ENCODE data around the gene PDCD11. TPM values are rescaled to one million over a fixed set of nuclear protein-coding genes. Genes with fewer than 3 reads are reported as not detected.

The PDCD11 gene
- total and polyA plus RNA-seq, 2 experiments from 2014 or later = 17.5 to 26.6 TPM

DNA sequence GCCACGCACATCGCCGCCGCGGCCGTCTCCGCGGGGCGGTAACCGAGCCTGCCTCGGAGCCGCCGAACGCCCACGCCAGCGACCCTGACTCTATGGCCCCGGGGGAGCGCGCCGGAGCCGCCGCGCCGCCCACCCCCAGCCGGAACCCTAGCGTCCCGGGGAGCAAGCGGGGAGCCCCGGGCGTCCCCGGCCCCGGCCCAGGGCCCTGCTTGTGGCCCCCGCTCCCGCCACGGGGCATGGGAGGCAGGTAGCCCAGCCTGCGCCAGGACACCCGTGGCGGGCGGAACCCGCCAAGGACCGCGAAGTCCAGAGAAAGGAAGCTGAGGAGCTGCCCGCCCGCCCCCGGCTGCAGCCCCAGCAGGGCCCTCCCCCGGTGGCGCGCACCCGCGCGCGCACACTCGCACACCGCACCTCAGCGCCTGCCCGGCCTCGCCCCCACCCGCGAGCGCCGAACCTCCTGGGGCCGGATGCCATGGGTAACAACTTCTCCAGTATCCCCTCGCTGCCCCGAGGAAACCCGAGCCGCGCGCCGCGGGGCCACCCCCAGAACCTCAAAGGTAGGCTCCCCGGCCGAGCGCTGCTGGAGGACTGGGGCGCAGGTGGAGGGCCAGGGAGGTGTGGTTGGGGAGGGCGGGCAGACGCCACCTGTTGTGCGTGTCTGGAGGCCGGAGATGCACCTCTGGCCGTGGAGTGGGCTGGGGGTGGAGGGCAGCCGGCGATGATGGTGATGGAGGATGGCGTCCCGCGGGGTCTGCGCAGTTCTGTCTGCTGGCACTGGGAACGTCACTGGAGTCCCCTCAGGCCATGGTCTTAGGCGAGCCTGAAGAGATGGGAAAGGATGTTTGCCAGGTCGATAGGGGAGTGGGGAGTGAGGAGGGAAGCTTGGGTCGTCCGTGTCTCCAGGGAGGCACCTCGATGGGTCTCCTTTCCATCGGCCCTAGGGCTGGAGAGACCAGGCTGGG lies 97.8 kb downstream of the PDCD11 start:
- Histone ChIP-seq H3K4me1 (ENCODE audit: insufficient read depth) (peaks cover 12% of the 10 kb centered on the region), H3K9me2 (ENCODE audit: insufficient read depth) (no peaks in the 10 kb centered on the region), H3F3A (ENCODE audit: insufficient read depth) (peaks cover 11% of the 10 kb centered on the region), H4K20me1 (ENCODE audit: insufficient read depth) (no peaks in the 10 kb centered on the region), H3K4me3 (peak overlapping the region; percentile 66), H3K9ac (0 out of 2 replicates have a peak overlapping the region, but pooled peaks have one; percentile 25), H3K79me2 (ENCODE audit: insufficient read depth) (no peaks in the 10 kb centered on the region), H2AFZ (peak overlapping the region; percentile 59), H3K27me3 (replicated peaks; ENCODE audit: insufficient read depth) (peaks cover 36% of the 10 kb centered on the region), H3K4me2 (ENCODE audit: unreplicated experiment) (peak overlapping the region; percentile 65), H3K9me3 (ENCODE audit: low read depth) (no peaks in the 10 kb centered on the region), H3K36me3 (ENCODE audit: low read depth) (no peaks in the 10 kb centered on the region), H3K27ac (no peak overlapping the region)
- WGBS, 2 experiments (ENCODE audit: low coverage in 1 of 2, low lambda C conversion rate in 2 of 2, missing lambda C conversion rate in 2 of 2) = 8 to 10% methylated on average over 43 to 67 of the region's 92 CpGs
- no peak for TF ChIP-seq EZH2phosphoT487 (IDR thresholded peaks at IDR 0.05; ENCODE audit: insufficient read depth, low read depth)
- no peak for TF ChIP-seq EZH2 (IDR thresholded peaks at IDR 0.05; ENCODE audit: insufficient read depth, poor library complexity, severe bottlenecking)
- in situ Hi-C loops (cut with MboI) = no loop called here
- DNase-seq = peak; percentile 45

DNA sequence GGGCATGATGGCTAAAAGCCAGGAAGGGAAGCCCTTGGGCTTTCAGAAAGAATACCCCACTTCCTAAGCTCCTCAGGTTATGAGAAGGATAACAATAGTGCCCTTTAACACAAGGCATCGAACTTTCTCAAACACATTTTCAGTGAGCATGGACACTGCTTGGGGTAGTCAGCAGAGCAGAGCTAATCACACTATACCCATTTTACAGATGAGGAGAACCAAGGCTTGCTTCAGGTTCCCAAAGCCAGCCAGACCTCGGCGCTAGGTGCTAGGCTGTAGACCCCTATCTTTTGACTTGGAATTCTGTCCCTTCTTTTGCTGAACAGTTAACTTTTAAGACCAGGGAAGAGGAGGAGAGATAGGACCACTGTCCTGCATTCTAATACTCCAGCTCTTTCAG lies 98.9 kb downstream of the PDCD11 start:
- WGBS, 2 experiments (ENCODE audit: low coverage in 1 of 2, low lambda C conversion rate in 2 of 2, missing lambda C conversion rate in 2 of 2) = 90 to 95% methylated on average over 3 of the region's 3 CpGs
- TF ChIP-seq EZH2 (IDR thresholded peaks at IDR 0.05; ENCODE audit: insufficient read depth, poor library complexity, severe bottlenecking) = no peak
- no peak for TF ChIP-seq EZH2phosphoT487 (IDR thresholded peaks at IDR 0.05; ENCODE audit: insufficient read depth, low read depth)
- Histone ChIP-seq H3F3A (ENCODE audit: insufficient read depth) (peaks cover 11% of the 10 kb centered on the region), H3K4me3 (no peak overlapping the region), H3K9ac (no peak overlapping the region), H3K27me3 (replicated peaks; ENCODE audit: insufficient read depth) (peaks cover 36% of the 10 kb centered on the region), H2AFZ (no peak overlapping the region), H3K27ac (no peak overlapping the region), H3K36me3 (ENCODE audit: low read depth) (no peaks in the 10 kb centered on the region), H3K9me2 (ENCODE audit: insufficient read depth) (no peaks in the 10 kb centered on the region), H3K4me1 (ENCODE audit: insufficient read depth) (peaks cover 12% of the 10 kb centered on the region), H4K20me1 (ENCODE audit: insufficient read depth) (no peaks in the 10 kb centered on the region), H3K4me2 (ENCODE audit: unreplicated experiment) (no peak overlapping the region), H3K9me3 (ENCODE audit: low read depth) (no peaks in the 10 kb centered on the region), H3K79me2 (ENCODE audit: insufficient read depth) (no peaks in the 10 kb centered on the region)
- in situ Hi-C loops (cut with MboI) = no loop called here
- DNase-seq = no peak

MicroRNAs within 50 kb of the gene (microRNA counts, 767-probe panel; counts per million panel counts)
- 447 counts per million, percentile 86 among the panel's probes with 10 or more counts for microRNA hsa-miR-1307-3p

Small RNA genes lying within 50 kb of the gene (microRNA-seq; reads per million reads assigned to microRNA genes)
- 3,265 reads per million, percentile 87 among the genes with 10 or more reads in this experiment for gene MIR1307 (ENCODE audit: borderline number of aligned reads)

Other genes with a start within 250 kb of the PDCD11 start
- 69.0 and 99.7 TPM in 2 replicates for gene NT5C2, start 203.4 kb upstream of the PDCD11 start, total RNA-seq (2014; rRNA removed; shearing (Covaris generic))
- 52.6 and 58.2 TPM in 2 replicates for gene NT5C2, start 203.4 kb upstream of the PDCD11 start, polyA plus RNA-seq (2016; fragmentation: Nextera tagmentation; extraction: Ambion mirVana)
- gene RPEL1, start 150.7 kb upstream of the PDCD11 start, total RNA-seq (2014; rRNA removed; shearing (Covaris generic)) = not detected in 2 replicates
- 0.09 TPM in 1 of 2 replicates, not detected in the other for gene RPEL1, start 150.7 kb upstream of the PDCD11 start, polyA plus RNA-seq (2016; fragmentation: Nextera tagmentation; extraction: Ambion mirVana)
- not detected in 2 replicates for gene INA, start 119.5 kb upstream of the PDCD11 start, total RNA-seq (2014; rRNA removed; shearing (Covaris generic))
- gene INA, start 119.5 kb upstream of the PDCD11 start, polyA plus RNA-seq (2016; fragmentation: Nextera tagmentation; extraction: Ambion mirVana) = 0.18 and 0.20 TPM in 2 replicates
- gene PCGF6, start 45.5 kb upstream of the PDCD11 start, total RNA-seq (2014; rRNA removed; shearing (Covaris generic)) = 9.7 and 23.3 TPM in 2 replicates
- 12.6 and 14.4 TPM in 2 replicates for gene PCGF6, start 45.5 kb upstream of the PDCD11 start, polyA plus RNA-seq (2016; fragmentation: Nextera tagmentation; extraction: Ambion mirVana)
- 4.0 and 4.7 TPM in 2 replicates for gene TAF5, start 28.6 kb upstream of the PDCD11 start, total RNA-seq (2014; rRNA removed; shearing (Covaris generic))
- 1.7 TPM in 2 replicates for gene TAF5, start 28.6 kb upstream of the PDCD11 start, polyA plus RNA-seq (2016; fragmentation: Nextera tagmentation; extraction: Ambion mirVana)
- 197 and 259 TPM in 2 replicates for gene ATP5MK, start 151 bp upstream of the PDCD11 start, total RNA-seq (2014; rRNA removed; shearing (Covaris generic))
- gene ATP5MK, start 151 bp upstream of the PDCD11 start, polyA plus RNA-seq (2016; fragmentation: Nextera tagmentation; extraction: Ambion mirVana) = 566 and 592 TPM in 2 replicates
- 62.6 and 74.3 TPM in 2 replicates for gene CALHM2, start 55.7 kb downstream of the PDCD11 start, total RNA-seq (2014; rRNA removed; shearing (Covaris generic))
- 78.6 and 80.0 TPM in 2 replicates for gene CALHM2, start 55.7 kb downstream of the PDCD11 start, polyA plus RNA-seq (2016; fragmentation: Nextera tagmentation; extraction: Ambion mirVana)
- not detected in 2 replicates for gene CALHM1, start 62.3 kb downstream of the PDCD11 start, total RNA-seq (2014; rRNA removed; shearing (Covaris generic))
- gene CALHM1, start 62.3 kb downstream of the PDCD11 start, polyA plus RNA-seq (2016; fragmentation: Nextera tagmentation; extraction: Ambion mirVana) = 0.08 TPM in 1 of 2 replicates, not detected in the other
- not detected in 2 replicates for gene CALHM3, start 82.6 kb downstream of the PDCD11 start, total RNA-seq (2014; rRNA removed; shearing (Covaris generic))
- not detected in 2 replicates for gene CALHM3, start 82.6 kb downstream of the PDCD11 start, polyA plus RNA-seq (2016; fragmentation: Nextera tagmentation; extraction: Ambion mirVana)
- 0.63 and 1.1 TPM in 2 replicates for gene NEURL1, start 97.1 kb downstream of the PDCD11 start, total RNA-seq (2014; rRNA removed; shearing (Covaris generic))
- 1.5 TPM in 2 replicates for gene NEURL1, start 97.1 kb downstream of the PDCD11 start, polyA plus RNA-seq (2016; fragmentation: Nextera tagmentation; extraction: Ambion mirVana)

Measured in GM23248 (cell line).